Hematopoietic multipotent progenitor cell treated with erythropoietin and hydrocortisone succinate and interleukin-3 and kit ligand, for 6 days (in vitro differentiated cells): ENCODE results near the gene FCER1G.
"Not testable (repeated sequence)": the region's sequence is repeated elsewhere in the genome, so short reads cannot be mapped to it uniquely, and the experiment has no call there.

Experiments used
- DNase-seq: peaks from one replicate; pipeline ENCODE4 v3.0.0-alpha.2; 2015

FCER1G gene

GRCh38 chr1:161209790-161210409 lies 5.2 kb upstream of the FCER1G start:
- peak; percentile 93 for DNase-seq

DNA sequence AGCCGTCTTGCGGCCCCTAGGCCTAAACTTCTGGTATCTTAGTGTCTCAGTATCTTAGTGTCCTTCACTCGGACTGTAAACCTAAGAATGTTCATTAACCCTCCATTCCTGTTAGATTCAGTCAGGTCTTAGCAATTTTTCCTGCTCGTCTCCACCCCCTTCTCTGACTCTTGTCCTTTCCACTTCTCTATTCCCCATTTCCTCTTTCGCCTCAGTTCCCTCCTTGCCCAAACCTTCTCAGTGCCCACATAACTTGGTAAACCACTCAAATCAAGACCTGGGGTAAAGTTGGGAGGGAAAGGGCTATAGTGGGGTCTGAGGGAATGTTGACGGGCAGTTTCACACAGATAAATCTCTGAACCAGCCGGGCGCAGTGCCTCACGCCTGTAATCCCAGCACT lies 726 bp upstream of the FCER1G start:
- no peak for DNase-seq

DNA sequence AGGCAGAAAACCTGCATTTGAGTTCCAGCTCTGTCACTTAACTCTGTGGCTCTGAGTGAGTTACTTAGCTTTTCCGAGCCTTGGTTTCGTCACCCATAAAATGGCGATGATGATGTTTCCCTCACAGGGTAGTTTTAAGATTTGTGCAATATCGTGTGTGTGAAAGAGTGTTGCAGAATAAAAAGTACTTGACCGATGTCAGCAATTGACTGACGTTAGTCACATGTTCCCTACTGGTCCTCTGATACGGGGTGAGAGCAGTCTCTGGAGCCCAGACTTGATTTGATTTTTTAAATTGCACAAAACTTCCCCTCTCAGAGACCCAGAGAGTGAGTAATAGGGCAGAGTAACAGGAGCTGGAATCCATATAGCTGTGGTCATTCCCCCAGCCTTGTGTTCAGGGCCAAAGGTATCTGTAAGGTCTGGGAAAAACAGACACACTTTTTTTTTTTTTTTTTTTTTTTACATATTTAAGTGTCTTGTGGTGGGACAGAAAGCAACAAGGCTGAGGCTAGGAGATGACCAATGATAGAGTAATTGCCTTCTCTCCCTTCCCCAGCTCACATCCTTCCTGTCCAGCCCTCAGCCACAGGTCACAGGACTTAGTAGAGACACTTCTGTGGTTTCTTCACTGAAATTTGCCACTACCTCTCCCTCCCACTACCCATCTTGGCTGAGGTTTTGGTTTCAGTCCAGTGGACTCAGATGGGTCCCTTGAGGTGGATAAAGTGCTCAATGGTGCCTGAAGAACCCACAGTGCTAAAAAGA lies 2.0 kb downstream of the FCER1G start:
- peak; percentile 68 for DNase-seq

GRCh38 chr1:161217831-161218230 lies 2.7 kb downstream of the FCER1G start:
- no peak for DNase-seq

GRCh38 chr1:161218301-161219077 lies 3.4 kb downstream of the FCER1G start:
- DNase-seq = no peak

GRCh38 chr1:161219078-161219892 lies 4.2 kb downstream of the FCER1G start:
- DNase-seq = no peak

DNA sequence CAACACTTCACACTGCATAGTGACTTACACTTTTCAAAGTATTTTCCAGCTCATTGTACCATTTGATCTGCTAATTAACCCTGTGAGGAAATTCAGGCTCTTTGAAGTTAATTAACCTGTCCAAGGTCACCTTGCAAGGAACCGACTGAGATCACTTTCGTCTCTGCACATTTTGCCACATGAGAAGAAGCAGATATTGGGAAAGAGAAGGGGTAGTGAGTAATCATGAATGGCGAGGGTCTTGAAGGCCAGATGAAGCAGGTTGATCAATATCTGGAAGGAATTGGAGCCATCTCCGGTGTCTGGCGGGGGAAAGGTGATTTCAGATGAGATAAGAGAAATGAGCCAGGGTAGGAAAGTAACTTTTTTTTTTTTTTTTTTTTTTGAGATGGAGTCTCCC lies 4.9 kb downstream of the FCER1G start:
- no peak for DNase-seq

DNA sequence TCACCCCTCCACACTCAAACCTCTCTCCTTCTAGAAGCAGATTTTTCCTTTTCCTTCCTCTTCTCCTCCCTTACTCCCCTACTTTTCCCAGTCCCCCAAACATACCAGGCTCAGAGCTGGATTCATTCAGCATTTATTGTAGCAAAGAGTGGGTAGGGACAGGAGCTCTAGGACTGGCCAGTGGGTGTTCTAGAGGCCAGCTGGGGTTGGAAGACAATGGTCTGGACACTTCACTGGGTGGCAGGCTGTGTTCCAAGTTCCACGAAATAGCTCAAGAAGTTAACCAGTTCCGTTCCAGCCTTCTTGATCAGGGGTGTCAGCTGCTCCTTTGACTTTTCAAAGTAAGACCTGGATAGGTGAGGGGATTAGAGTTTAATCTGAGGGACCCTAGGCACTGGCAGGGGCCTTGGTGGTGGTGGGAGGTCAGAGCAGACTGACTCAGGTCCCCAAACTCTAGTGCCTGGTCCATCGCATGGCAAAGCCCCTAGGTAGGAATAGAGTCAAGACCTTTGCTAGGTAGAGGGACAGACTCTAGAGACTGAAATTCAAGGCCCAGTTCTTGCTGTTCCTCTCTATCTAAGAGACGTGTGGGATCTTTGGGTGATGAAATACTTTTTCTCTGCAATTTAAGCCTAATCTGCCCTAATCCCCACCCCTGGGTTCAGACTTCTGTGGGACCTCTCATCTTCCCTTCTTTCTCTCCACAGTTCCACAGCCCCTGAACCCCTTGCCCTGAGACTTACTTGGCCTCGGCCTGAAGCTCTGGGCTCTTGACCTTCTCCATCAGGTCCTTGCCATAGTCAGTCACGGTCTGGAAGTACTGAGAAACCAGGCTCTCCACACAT lies 7.3 kb downstream of the FCER1G start:
- DNase-seq = no peak

- no peak for DNase-seq
These were observed 9.0 kb downstream of the FCER1G start for GRCh38 chr1:161223805-161224694.

- DNase-seq = not testable (repeated sequence)
These were observed 9.6 kb downstream of the FCER1G start for GRCh38 chr1:161224695-161225087.

GRCh38 chr1:161225178-161225533 lies 10.1 kb downstream of the FCER1G start:
- DNase-seq = no peak

DNA sequence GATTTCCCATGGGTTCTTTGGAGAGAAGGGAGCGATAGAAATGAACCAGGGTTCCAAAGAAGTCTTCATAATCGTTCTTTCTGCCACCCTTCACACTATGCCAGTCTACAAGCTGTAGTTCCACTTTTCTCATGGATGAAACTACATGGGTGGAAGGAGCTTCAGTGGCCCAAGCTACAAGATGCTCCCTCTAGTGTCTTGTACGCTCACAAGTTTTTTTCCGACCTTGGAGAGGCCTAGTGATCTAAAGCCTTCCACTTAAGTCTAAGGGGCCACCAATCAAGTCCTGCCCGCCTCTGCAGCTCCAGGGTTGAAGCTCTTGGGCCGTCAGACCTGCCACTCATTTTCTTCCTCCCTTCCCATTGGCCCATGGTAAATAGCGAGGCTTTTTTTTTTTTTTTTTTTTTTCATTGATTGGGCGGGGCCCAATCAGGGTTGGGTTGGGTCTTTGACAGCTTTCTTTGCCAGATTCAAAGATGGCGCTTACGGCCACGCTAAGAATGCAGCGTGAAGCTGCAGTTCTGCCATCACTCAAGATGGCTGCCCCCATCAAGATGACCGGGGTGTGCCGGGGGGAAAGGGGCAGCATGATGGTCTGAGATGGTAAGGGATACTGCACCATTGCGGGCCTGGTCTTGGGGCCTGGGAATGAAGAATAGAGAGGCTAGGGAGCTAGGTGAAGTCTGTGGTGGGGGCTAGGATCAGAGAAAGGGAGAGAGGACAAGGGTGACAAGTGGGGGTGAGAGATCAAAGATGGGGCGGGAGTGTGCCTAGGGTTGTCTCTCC lies 10.6 kb downstream of the FCER1G start, which contains the start of gene TOMM40L:
Gene TOMM40L, plus strand, starts transcription at position 527 of the 786 bp plus-strand sequence. CDS start 430 bp downstream, outside the sequence.
- DNase-seq = peak; percentile 100

DNA sequence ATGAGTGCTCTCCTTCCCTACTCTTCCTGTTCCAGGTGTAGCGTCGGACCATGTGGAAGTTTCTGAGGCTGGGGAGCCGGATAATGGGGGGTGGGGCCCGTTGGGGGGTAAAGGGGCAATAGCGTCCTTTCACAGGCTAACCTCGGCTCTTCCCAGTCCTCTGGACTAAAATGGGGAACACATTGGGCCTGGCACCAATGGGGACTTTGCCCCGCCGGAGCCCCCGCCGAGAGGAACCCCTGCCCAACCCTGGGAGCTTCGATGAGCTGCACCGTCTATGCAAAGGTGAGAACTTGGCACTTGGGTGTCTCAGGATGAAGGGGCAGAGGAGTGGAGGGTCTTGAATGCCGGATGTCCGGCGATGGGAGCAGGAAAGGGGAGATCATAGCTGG lies 11.2 kb downstream of the FCER1G start:
- DNase-seq = peak; percentile 31

DNA sequence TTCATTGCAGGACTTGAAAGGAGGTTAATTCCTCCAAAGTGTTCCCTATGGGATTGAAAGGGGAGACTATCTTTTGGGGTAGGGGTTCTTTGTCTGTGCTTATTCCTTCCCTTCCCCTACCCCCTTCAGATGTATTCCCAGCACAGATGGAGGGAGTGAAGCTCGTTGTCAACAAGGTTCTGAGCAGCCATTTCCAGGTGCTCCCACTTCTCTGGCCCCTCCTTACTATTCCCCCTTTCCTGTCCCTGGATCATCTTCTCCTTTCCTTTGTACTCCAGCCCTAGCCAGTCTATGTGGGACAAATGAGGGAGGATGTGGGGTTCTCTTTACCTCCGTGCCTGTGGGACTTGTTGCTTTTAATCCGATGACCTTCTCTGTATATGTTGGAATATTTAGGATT lies 11.7 kb downstream of the FCER1G start:
- no peak for DNase-seq

GRCh38 chr1:161227196-161227871 lies 12.2 kb downstream of the FCER1G start:
- DNase-seq = peak; percentile 96

DNA sequence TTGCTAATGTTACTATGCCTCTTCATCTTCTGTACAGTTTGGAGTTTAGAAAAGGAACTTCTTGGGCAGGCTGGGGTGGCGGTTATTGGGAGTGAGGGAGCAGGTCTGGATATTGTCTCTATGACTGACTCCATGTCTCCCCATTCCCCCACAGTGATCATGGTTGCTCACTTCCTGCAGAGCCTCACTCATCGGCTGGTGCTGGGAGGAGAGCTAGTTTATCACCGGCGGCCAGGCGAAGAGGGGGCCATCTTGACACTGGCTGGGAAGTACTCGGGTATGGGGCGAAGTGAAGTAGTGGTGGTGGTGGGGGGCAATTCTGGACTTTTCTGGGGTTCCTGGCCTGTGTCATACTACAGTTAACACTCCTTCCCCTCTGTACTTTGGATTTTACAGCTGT lies 12.9 kb downstream of the FCER1G start:
- DNase-seq = no peak

DNA sequence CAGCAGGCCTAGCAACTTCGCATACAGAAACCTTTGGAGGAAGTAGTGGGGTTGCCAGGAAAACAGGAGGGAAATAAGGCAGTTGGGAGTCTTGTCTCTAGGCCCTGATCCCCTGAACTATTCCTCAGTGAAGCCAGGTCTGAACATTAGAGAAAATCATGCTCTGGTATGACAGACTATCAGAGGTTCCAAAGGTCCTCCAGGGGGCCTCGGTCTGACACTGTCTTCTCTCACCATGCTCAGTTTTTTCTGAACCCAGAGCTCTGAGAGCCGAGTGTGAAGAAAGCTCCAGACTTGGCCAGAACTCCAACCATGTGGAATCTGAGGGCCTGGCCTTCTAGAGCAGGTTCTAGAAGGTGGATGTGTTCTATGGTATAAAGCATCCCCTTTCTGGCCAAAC lies 14.8 kb downstream of the FCER1G start:
- DNase-seq = peak; percentile 64

GRCh38 chr1:161230762-161231161 lies 15.7 kb downstream of the FCER1G start:
- DNase-seq = no peak

DNA sequence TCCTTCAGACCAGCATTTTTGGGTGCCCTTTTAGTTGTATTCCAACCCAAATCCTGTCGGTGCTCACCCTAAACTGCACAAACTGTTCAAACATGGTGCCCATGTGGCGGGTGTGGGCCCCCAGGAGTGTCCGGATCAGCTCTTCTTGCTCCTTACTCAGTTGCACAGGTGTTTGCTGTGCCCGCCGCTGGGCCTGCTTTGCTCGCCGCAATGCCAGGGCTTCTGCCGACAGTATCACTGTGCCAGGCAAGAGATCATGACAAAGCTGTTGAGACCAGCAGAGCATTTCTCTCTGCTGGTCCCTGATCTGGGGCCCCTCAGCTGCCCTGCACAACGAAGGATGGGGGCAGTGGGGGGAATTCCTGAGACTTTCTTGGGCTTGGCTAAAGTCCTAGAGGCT lies 18.0 kb downstream of the FCER1G start:
- no peak for DNase-seq
